Adrenal gland (tissue), 5 donors: ENCODE measurements around the gene FDPS.

Experiments
- POLR2A ChIP-seq, 2 donors: fragments of 450-650 bp; IDR thresholded peaks; one replicate each; pipeline ENCODE4 v1.6.1; 2017; ENCODE audit warnings: antibody characterized with exemption in 2 of 2, mild to moderate bottlenecking in 2 of 2, moderate library complexity in 1 of 2
- TF ChIP-seq, protein P1 (sequence below), 6 experiments: fragments of 450-650 bp in 4 of 6; fragments of 200-600 bp in 2 of 6; sonication (generic) in 1 of 6; IDR thresholded peaks; 1 replicate in 5 of 6; 2 replicates in 1 of 6; pipeline versions ENCODE4 v1.5.1 to v1.8.0; 2016 to 2021; ENCODE audit warnings: antibody characterized with exemption in 6 of 6, mild to moderate bottlenecking in 2 of 6, moderate library complexity in 1 of 6
- donor health status: DM: no; HTN: no; CAD: no.

DNA sequence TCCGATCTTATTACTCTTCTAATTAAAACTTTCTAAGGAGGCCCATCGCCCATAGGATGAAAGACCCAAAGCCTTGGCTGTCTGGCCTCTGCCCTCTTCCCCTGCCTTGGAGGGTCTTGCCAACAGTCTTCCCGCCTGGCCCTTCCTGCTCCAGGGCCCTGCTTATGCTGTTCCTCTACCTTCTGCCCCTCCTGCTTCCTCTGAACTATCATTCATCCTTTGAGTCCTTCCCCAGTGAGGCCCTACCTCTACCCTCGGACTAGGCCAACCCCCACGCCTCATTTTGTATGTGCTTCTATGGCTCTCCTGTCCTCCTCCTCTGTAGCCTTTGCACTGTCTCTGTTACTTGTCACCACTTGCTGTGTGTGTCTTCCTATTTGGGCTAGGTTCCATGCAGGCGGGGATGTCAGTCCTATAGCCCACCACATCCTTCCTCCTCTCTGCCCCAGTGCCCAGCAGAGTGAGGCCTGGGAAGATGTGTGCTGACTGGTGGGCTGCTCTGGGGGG, 17.4 kb downstream of the FDPS start:
- TF ChIP-seq, protein P1, sequence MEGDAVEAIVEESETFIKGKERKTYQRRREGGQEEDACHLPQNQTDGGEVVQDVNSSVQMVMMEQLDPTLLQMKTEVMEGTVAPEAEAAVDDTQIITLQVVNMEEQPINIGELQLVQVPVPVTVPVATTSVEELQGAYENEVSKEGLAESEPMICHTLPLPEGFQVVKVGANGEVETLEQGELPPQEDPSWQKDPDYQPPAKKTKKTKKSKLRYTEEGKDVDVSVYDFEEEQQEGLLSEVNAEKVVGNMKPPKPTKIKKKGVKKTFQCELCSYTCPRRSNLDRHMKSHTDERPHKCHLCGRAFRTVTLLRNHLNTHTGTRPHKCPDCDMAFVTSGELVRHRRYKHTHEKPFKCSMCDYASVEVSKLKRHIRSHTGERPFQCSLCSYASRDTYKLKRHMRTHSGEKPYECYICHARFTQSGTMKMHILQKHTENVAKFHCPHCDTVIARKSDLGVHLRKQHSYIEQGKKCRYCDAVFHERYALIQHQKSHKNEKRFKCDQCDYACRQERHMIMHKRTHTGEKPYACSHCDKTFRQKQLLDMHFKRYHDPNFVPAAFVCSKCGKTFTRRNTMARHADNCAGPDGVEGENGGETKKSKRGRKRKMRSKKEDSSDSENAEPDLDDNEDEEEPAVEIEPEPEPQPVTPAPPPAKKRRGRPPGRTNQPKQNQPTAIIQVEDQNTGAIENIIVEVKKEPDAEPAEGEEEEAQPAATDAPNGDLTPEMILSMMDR (IDR thresholded peaks at IDR 0.05): no peak
- no peak for TF ChIP-seq POLR2A (IDR thresholded peaks at IDR 0.05)
